PFSK-1 (cell line): Measurements from ENCODE around the gene CAMK1D.

Experiments
- FOXP2 ChIP-seq: optimal IDR thresholded peaks from 2 replicates; pipeline ENCODE3; 2011; ENCODE audit warnings: borderline replicate concordance, control low read depth, inconsistent platforms; ENCODE audit not compliant: insufficient read depth; ENCODE audit errors: extremely low read length, extremely low read depth
- POLR2AphosphoS5 ChIP-seq: IDR thresholded peaks from 2 replicates; pipeline ENCODE4 v1.6.1; 2012; ENCODE audit warnings: low read depth, mild to moderate bottlenecking, control low read depth, low read length, moderate library complexity
- REST ChIP-seq, 2 experiments: IDR thresholded peaks; 2 replicates each; pipeline versions ENCODE4 v1.6.1 to v1.8.0; 2011 to 2012; ENCODE audit warnings: low read depth in 2 of 2, low read length in 2 of 2, control low read depth in 1 of 2, inconsistent platforms in 1 of 2, mild to moderate bottlenecking in 1 of 2, moderate library complexity in 1 of 2; ENCODE audit not compliant: insufficient read depth in 1 of 2
- SIN3A ChIP-seq: IDR thresholded peaks from 2 replicates; pipeline ENCODE4 v1.6.1; 2012; ENCODE audit warnings: mild to moderate bottlenecking, low read length, moderate library complexity, borderline replicate concordance; ENCODE audit not compliant: insufficient read depth
- TAF1 ChIP-seq: IDR thresholded peaks from 2 replicates; pipeline ENCODE4 v1.6.1; 2012; ENCODE audit warnings: low read length, control low read depth, borderline replicate concordance; ENCODE audit not compliant: insufficient read depth

- no peak for TF ChIP-seq POLR2AphosphoS5
- TF ChIP-seq REST (IDR thresholded peaks at IDR 0.05; ENCODE audit: insufficient read depth in 1 of 2, low read depth in 2 of 2, low read length in 2 of 2), result no peak
- TF ChIP-seq TAF1, result no peak
- TF ChIP-seq SIN3A, result no peak
- no peak for TF ChIP-seq FOXP2
Measured at GRCh38 chr10:12351447-12351846, 2.1 kb downstream of the CAMK1D start.
